RWPE1 (cell line): ENCODE data around the gene SLC6A19.

Source experiments
- CTCF ChIA-PET: fragments of 350-600 bp; sonication (Branson Sonifier 250); formaldehyde crosslinking; extraction: SDS; loops from one replicate; lab custom pipeline; 2021; lab: Yijun Ruan, JAX
- POLR2A ChIA-PET: fragments of 400-600 bp; formaldehyde crosslinking; extraction: SDS; loops from one replicate; lab custom pipeline; 2020; ENCODE audit warnings: antibody characterized with exemption; ENCODE audit not compliant: low non-redundant PET; lab: Yijun Ruan, JAX
- DNase-seq: peaks from one replicate; pipeline ENCODE4 v3.0.0; 2012; ENCODE audit warnings: low spot score
- H3K27ac ChIP-seq: fragments of 450-650 bp; 2 replicates; pipeline ENCODE4 v1.5.1; 2017
- TF ChIP-seq, protein P1 (sequence below): fragments of 450-650 bp; conservative IDR thresholded peaks from 2 replicates; pipeline ENCODE4 v1.5.1; 2017; ENCODE audit warnings: low read depth, mild to moderate bottlenecking

The SLC6A19 gene

DNA sequence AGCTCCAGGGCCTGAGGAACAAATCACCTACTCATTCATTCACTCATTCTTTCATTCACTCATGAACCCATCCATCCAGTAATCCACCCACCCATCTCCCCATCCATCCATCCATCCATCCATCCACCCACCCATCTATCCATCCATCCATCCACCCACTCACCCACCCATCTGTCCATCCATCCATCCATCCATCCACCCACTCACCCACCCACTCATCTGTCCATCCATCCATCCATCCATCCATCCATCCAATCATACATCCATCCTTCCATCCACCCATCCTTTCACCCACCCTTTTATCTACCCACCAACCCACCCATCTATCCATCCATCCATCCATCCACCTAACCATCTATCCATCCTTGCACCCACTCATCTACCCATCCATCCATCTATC is 35.5 kb upstream of the SLC6A19 start:
- no peak for DNase-seq
- TF ChIP-seq, protein P1, sequence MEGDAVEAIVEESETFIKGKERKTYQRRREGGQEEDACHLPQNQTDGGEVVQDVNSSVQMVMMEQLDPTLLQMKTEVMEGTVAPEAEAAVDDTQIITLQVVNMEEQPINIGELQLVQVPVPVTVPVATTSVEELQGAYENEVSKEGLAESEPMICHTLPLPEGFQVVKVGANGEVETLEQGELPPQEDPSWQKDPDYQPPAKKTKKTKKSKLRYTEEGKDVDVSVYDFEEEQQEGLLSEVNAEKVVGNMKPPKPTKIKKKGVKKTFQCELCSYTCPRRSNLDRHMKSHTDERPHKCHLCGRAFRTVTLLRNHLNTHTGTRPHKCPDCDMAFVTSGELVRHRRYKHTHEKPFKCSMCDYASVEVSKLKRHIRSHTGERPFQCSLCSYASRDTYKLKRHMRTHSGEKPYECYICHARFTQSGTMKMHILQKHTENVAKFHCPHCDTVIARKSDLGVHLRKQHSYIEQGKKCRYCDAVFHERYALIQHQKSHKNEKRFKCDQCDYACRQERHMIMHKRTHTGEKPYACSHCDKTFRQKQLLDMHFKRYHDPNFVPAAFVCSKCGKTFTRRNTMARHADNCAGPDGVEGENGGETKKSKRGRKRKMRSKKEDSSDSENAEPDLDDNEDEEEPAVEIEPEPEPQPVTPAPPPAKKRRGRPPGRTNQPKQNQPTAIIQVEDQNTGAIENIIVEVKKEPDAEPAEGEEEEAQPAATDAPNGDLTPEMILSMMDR = no peak
- H3K27ac ChIP-seq = no peak overlapping the region
- POLR2A ChIA-PET = no interaction called here
- CTCF ChIA-PET = interaction anchor here (0.6 to 1.2 kb wide), 2 partner anchors 9 to 43 kb away, joined by 4 read pairs; no protein-coding TSS in a partner anchor

DNA sequence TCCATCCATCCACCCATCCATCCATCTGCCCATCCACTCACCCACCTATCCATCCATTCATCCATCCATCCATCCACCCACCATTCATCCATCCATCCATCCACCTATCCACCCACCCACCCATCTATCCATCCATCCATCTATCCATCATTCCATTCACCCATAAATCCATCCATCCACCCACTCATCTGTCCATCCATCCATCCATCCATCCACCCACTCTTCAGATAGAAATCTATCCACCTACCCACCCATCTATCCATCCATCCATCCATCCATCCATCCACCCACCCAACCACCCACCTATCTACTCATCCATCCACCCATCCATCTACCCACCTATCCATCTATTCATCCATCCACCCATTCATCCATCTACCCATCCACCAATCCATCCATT is 35.0 kb upstream of the SLC6A19 start:
- ChIA-PET POLR2A (no interaction called here), CTCF (no interaction called here)
- TF ChIP-seq, protein P1 = no peak
- no peak for DNase-seq
- no peak overlapping the region for H3K27ac ChIP-seq

DNA sequence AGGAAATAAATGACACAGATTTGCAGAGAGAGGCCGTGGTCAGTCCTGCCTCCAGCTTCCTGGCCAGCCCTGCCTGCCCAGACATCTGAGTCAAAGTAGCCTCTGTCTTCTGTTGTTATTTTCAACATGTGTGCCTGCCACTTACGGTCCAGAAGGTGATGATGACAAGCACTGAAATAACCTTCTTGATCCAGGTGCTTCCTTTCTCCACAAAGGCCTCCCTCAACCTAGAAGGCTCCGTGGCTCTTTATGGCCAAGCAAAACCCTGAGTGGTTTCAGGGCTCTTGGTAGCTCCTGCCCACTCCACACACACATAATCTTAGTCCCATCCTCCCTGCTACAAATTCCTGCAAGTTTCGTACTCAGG is 34.1 kb upstream of the SLC6A19 start:
- TF ChIP-seq, protein P1 = no peak
- peak overlapping the region; percentile 65 for H3K27ac ChIP-seq
- POLR2A ChIA-PET = no interaction called here
- CTCF ChIA-PET = interaction anchor here (0.5 to 3.3 kb wide), 24 partner anchors 17 to 498 kb away, joined by 3 to 18 read pairs (median 4); no protein-coding TSS in a partner anchor
- DNase-seq = no peak

DNA sequence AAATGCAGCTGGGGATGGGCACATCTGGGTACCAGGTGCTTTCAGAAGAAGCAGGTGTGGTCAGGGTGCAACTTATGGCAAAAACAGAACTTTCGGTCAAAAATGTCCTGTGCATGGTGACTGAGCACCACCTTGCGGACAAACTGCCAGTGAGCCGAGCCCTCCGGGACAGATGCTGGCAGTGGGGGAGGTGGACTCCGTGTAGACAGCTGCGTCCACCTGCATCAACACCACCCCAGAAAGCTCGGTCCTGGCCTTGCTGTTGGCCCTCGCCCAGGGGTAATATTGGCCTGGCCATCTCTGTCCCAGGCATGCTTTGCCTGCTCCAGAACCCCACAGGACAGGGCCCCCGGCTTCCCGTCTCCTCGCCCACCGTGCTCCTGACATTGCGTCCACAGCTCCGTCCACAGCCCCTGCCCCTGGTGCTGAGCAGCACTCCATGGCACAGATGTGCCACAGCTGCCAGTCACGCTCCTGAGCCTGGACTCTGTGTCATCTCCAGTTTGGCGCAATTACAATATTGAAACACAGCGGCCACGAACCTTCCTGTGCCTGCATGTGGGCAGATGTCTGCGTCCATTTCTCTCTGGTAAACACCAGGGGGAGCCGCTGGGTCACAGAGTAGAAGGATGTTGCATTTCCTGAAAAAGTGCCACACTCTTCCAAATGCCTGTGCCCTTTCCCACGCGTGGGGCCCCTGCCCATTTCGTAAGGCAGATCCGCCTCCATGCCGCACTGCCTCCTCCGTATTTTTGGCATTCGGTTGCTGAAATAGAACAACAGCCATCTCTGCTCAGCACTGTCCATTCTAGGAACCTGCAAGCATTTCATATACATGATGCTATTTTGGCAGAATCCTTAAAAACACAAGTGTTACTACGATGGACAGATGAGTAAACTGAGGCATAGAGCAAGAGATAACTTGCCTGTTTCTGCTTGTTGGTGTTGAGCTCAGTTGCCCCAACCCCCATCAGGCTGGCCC is 33.4 kb upstream of the SLC6A19 start:
- POLR2A ChIA-PET = no interaction called here
- TF ChIP-seq, protein P1 = peak; percentile 95
- CTCF ChIA-PET = interaction anchor here (0.5 to 3.3 kb wide), 27 partner anchors 16 to 519 kb away, joined by 3 to 18 read pairs (median 4); no protein-coding TSS in a partner anchor
- DNase-seq = peak; percentile 78
- H3K27ac ChIP-seq = peak overlapping the region; percentile 65

DNA sequence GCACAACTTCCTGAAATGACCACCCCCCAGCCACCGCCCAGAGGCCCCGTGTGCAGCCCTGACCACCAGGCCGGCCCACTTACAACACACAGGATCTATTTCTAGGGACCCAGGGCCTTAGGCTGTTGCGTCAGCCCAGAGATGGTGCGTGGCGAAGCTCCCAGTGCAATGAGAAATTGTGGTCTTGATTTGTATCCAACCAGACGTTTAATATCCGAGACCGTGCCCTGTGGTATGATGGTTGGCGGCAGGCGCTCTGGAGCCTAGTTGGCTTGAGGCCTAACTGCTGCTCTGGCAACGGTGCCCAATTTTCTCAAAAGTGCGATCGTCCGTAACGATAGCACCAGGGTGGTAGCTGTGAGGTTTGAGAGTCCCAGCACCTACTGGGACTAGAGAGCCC is 32.6 kb upstream of the SLC6A19 start:
- TF ChIP-seq, protein P1 = no peak
- H3K27ac ChIP-seq = no peak overlapping the region
- no peak for DNase-seq
- ChIA-PET CTCF (interaction anchor here (1.4 to 3.3 kb wide), 3 partner anchors 28 to 245 kb away, joined by 7 to 18 read pairs (median 9); no protein-coding TSS in a partner anchor), POLR2A (no interaction called here)

DNA sequence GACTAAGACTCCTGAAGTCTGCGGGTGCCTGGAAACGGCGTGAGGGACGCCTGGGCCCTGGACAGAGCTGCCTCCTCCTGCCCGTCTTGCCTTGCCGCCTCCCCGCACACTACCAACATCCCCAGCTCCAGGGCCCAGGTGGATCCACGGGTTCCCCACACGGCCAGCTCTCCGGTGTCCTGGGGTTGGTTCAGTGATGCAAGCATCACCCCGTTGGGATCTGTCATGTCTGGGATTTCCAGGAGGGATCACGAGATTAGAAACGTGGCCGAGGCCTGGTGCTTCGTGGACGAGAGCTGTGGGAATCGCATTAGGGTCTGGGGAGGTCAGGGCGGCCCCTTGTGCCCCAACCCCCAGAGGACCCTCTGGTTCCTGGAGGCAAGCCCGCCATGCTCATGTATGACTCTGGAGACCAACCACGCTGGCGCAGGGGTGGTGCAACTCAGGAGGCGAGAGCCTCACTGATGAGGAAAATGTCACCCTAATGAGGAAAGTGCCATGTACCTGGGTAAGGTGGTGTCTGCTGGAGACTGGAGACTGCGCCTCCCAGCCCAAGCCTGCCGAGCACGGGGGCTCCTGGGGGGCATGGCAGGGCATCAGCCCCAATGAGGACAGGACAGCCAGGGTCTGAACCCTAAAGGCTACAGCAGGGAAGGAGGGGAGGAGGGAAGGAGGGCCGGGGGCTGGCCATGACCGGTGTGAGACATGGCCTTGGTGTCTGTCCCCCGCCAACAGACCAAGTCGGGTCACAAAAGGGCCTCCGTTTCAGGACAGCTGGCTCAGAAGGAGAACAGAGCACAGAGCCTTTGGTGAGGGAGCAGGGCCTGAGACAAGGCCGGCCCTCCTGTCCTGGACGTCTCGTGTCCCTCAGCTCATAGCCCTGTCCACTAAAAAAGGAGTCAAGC is 31.9 kb upstream of the SLC6A19 start:
- TF ChIP-seq, protein P1 = no peak
- CTCF ChIA-PET = interaction anchor here (3.3 kb wide), 1 partner anchor 29 kb away, joined by 18 read pairs; no protein-coding TSS in a partner anchor
- POLR2A ChIA-PET = no interaction called here
- DNase-seq = no peak
- H3K27ac ChIP-seq = no peak overlapping the region
